ENCODE results near the gene PEF1.

DNA sequence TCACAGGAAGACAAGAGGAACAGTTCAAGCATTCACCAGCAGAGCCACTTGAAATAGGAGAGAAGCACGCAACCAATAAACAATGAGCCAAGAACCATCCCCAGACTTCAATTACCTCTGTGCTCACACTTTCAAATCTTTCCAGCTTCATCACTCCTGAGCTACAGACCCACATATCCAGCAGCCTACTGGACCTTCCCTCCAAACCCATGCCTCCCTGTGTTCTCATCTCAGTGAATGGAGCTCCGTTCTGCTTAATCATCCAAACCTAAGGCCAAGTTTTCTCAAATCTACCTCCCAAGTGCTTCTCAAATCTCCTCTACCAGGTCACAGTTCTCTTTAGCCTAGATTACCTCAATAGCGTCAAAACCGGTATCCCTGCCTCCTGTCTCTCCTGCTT is 3.7 kb downstream of the PEF1 start:
- TF ChIP-seq, protein P1, sequence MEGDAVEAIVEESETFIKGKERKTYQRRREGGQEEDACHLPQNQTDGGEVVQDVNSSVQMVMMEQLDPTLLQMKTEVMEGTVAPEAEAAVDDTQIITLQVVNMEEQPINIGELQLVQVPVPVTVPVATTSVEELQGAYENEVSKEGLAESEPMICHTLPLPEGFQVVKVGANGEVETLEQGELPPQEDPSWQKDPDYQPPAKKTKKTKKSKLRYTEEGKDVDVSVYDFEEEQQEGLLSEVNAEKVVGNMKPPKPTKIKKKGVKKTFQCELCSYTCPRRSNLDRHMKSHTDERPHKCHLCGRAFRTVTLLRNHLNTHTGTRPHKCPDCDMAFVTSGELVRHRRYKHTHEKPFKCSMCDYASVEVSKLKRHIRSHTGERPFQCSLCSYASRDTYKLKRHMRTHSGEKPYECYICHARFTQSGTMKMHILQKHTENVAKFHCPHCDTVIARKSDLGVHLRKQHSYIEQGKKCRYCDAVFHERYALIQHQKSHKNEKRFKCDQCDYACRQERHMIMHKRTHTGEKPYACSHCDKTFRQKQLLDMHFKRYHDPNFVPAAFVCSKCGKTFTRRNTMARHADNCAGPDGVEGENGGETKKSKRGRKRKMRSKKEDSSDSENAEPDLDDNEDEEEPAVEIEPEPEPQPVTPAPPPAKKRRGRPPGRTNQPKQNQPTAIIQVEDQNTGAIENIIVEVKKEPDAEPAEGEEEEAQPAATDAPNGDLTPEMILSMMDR (conservative IDR thresholded peaks at IDR 0.05; ENCODE audit: low read depth, low read length): no peak
- TF ChIP-seq EZH2 (IDR thresholded peaks at IDR 0.05; ENCODE audit: borderline replicate concordance, low read depth, low read length, poor library complexity, severe bottlenecking): no peak

Data from A673 (cell line).